GM20431 (cell line): Measurements from ENCODE around the gene WDR83.

ENCODE experiments used
- in situ Hi-C: fragments of 300-500 bp; cut with MseI, MboI; formaldehyde crosslinking; loops from one replicate; pipeline ENCODE4 v1.15.0; 2020; ENCODE audit warnings: low sequenced_read_pairs; ENCODE audit not compliant: unreplicated experiment

Gene WDR83

DNA sequence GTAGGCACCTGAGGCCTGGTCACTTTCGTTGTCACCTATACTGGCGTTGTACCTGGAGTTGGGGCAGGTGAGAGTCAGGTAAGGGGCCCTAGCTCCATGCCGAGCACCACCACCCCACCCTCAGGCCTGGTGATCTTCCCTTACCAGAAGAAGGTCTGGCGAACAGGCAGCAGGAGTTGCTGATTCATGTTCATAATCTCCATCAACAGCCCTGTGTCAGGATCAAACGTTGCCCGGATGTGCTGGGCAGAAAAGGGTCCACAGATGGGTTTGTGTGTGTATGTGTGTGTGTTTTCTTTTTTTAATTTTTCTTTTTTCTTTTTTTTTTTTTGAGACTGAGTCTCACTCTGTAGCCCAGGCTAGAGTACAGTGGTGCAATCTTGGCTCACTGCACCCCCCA is 14.4 kb upstream of the WDR83 start:
- in situ Hi-C loops = no loop called here

DNA sequence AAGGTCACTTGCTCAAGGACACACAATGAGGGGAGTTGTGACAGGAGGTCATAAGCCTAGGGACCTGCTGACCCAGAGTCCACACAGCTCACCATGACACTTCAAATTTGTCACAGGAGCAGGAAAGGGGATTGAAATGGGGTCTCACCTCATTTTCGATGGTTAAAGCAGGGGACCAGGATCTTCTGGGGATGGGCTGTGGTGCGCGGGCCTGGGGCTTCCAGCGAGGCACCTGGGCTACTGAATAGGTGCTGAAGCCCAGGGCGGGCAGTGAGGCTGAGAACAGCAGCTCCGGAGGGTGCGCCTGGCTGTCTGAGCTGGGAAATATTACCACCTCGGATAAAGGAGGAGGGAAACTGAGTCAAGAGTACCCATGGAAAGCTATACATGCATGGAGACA is 11.1 kb upstream of the WDR83 start:
- in situ Hi-C loops = no loop called here

DNA sequence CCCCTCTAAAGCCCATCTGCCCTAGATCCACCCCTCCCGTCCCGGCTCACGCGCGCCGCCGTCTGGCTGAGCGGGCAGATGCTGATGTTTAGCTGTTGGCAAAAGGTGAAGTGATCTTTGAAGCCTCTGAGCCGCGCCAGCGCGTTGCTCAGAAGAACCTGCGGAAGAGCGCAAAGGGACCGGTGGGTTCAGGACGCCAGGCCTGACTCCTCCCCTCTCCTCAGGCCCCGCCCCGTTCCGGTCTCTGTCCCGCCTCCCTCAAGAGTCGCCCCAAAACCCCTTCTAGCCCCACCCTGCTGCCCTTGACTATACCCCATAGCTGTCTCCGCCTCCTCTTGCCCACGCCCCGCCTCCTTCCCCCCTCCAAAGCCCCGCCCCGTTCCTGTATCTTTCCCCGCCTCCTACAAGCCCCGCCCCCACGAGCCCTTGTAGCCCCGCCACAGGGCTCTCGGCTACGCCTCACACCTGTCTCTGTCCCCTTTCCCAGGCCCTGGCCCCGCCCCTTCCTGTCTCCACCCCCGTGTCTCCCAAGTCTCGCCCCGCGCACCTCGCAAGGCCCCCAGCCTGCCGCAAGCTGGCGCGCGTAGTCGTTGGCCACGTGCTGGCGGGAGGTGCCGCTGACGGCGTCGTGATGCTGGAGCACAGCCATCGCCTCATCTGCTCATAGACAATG is 9.6 kb upstream of the WDR83 start:
- in situ Hi-C loops = no loop called here

DNA sequence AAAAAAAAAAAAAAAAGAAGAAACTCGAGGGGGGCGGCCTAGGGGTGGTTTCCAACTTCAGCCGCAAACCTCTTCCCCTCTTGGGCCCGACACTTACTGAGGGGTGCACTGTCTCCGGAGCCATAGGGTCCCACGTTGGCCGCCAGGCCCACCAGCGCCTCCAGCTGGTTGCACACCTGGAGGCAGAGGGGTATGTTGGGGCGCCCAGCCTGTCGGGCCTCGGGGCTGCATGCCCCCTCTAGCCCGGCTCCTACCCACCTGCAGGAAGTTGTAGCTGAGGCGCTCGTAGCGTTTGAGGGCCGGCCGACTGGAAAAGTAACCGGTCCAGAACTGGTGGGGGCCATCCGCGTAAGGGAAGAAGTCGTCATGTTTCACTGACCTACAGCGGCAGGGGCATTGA is 8.6 kb upstream of the WDR83 start:
- in situ Hi-C loops = no loop called here

GRCh38 chr19:12660980-12661379 is 5.6 kb upstream of the WDR83 start:
- in situ Hi-C loops = no loop called here

GRCh38 chr19:12664406-12665280 is 2.0 kb upstream of the WDR83 start:
- in situ Hi-C loops = no loop called here

GRCh38 chr19:12665281-12665573 is 1.4 kb upstream of the WDR83 start:
- in situ Hi-C loops = no loop called here

DNA sequence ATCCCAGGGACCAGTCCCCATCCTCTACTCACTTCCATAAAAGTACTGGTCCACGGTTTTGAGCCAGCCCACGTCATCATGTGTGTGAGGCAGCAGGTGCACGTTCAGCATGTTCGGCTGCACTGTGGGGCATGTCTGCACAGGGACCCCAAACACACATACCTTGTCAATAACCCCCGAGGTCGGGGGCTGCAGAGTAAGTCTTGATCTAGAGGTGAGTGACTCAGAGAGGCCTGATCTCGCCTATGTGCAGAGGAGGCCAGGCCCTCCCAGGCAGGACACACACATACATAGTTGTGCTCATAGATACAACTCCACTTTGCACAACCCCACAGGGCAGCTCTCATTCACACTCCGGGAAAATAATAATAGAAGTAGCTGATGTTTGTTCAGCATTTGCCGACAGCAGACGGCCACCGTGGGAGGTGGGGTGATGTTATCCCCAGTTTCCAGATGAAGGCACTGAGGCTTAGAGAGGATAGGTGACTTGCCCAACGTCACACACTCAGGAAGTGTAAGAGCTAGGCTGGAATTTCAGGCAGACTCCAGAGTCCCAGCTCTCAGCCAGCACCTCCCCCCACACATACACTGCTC is 839 bp upstream of the WDR83 start:
- in situ Hi-C loops = no loop called here

DNA sequence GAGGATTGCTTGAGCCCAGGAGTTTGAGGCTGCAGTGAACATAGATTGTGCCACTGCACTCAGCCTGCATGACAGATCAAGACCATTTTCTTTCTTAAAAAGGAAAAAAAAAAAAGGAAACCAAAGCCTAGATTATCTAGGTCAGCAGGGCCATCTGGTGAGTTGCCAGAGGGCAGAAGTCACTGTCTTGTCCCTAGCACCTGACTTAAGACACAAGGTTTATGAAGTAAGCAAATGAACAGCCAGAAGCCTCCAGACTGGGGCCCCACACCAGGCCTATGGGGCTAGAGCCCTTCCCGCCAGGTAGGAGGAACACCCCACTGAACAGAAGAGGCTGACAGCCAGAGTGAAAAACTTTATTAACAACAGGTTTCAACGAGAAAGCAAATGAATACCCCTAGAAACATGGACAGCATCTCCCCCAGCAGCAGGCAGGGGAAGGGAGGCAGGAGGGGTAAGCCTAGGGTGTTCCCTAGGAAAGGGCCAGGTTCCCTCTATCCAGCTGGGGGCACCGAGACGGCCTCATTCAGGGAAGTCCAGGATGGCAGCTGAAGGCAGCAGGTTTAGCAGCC is 1.2 kb downstream of the WDR83 start:
- in situ Hi-C loops = no loop called here

DNA sequence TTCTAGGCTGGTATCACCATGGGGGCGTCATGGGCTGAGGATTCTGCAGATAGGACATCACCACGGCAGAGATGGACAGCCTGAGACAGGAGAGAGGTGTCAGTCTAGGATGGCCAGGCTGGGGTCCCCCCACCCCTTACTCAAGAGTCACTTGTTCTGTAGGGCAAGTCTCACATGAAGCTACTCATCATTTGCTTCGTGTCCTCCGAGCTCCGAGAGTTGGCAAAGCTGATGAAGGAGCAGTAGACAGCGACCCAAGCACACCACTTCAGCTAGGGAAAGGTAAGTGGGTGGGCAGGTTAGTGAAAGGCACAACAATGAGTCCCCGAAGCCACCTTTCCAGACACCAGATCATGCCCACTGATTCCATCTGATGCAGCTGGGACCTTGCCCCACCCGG is 1.7 kb downstream of the WDR83 start:
- in situ Hi-C loops = no loop called here

- in situ Hi-C loops = no loop called here
Observed at GRCh38 chr19:12668932-12669269, 2.3 kb downstream of the WDR83 start.

GRCh38 chr19:12669270-12670158 is 2.9 kb downstream of the WDR83 start:
- in situ Hi-C loops = loop anchor here (10.0 kb wide), 1 partner anchor 105 kb away; no protein-coding TSS in a partner anchor

GRCh38 chr19:12670159-12670928 is 3.7 kb downstream of the WDR83 start:
- in situ Hi-C loops = loop anchor here (10.0 kb wide), 1 partner anchor 106 kb away; no protein-coding TSS in a partner anchor

GRCh38 chr19:12672744-12673143 is 6.1 kb downstream of the WDR83 start:
- in situ Hi-C loops = loop anchor here (10.0 kb wide), 1 partner anchor 108 kb away; no protein-coding TSS in a partner anchor

DNA sequence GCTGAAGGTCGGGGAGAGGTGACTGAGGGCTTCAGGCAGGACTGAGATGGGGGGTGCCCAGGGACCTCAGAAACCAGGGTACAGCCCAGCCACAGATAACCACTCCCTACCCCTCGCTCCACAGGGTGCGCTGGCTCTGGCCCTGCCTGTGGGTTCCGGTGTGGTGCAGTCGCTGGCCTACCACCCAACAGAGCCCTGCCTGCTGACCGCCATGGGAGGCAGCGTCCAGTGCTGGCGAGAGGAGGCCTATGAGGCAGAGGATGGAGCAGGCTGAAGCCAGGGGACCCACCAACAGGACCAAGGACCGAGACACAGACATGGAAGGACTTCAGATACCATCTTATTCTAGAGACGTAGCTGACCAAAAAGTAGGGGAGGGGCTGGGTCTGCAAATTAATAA is 8.8 kb downstream of the WDR83 start:
- in situ Hi-C loops = loop anchor here (10.0 kb wide), 1 partner anchor 111 kb away; no protein-coding TSS in a partner anchor

DNA sequence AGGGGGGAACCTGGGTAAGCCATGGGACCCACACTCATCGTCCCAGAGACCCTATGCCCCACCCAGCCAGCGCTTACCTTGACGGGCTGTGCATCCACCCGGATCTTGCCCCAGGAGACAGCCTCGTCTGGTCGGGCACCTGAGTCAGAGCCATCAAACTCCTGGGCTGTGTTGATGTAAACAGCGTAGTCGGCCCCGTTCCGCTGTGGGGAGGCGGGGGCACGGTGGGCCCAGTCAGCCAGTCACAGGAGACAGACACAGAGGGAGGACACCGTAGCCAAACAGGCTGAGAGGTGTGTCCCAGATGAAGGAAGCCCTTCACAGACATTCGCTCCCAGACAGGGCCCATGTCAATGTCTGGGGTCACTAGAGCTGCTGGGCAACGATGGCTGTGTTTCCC is 9.3 kb downstream of the WDR83 start:
- in situ Hi-C loops = loop anchor here (10.0 kb wide), 1 partner anchor 111 kb away; no protein-coding TSS in a partner anchor

DNA sequence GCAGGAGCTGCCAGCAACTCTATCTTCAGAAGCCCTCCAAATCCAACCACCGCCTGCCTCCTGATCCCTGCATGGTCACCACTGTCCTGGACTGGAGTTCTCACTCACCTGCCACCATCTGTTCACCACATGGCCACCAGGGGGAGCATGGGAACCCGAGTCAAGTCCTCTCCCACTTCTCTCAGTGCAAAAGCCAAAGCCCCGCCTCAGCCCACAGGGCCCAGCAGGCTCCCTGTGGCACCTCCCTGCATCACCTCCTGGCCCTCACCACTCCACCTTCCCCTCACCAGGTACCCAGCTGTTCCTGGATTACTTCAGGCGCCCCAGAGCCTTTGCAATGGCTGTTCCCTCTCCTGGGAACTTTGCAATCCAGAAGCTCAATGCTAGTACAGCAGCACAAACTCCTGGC is 9.8 kb downstream of the WDR83 start:
- in situ Hi-C loops = loop anchor here (10.0 kb wide), 1 partner anchor 112 kb away; no protein-coding TSS in a partner anchor

DNA sequence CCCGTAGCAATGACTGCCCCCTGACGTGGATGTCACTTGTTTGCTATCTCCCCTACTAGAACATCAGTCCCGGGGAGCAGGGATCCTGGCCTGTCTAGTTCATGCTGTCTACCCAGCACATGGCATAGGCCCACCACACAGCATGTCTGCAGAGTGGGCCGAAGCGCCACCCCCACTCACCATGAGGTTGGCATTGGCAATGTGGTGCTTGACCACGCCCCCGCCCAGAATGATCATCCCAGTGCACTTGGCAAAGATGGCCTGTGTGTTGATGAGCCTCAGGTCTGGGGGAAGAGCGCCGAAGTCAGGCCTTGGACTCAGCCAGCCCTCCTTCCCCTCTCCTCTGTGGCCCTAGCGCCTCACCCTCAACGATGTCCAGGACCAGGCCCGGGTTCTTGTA is 10.3 kb downstream of the WDR83 start:
- in situ Hi-C loops = loop anchor here (10.0 kb wide), 1 partner anchor 112 kb away; no protein-coding TSS in a partner anchor

DNA sequence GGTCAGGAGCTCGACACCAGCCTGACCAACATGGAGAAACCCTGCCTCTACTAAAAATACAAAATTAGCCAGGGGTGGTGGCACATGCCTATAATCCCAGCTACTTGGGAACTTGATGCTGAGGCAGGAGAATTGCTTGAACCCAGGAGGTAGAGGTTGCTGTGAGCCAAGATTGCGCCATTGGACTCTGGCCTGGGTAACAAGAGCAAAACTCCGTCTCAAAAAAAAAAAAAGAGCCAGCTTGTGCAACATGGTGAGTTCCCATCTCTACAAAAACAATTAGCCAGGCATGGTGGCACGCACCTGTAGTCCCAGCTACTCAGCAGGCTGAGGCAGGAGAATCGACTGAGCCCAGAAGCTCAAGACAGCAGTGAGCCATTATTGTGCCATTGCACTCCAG is 11.4 kb downstream of the WDR83 start:
- in situ Hi-C loops = loop anchor here (10.0 kb wide), 1 partner anchor 113 kb away; no protein-coding TSS in a partner anchor
